ENCODE data around the gene FAM24A. TPM values are rescaled to one million over a fixed set of nuclear protein-coding genes. Genes with fewer than 3 reads are reported as not detected.

The FAM24A gene
- total and polyA plus RNA-seq, 2 experiments from 2014 or later = not detected

DNA sequence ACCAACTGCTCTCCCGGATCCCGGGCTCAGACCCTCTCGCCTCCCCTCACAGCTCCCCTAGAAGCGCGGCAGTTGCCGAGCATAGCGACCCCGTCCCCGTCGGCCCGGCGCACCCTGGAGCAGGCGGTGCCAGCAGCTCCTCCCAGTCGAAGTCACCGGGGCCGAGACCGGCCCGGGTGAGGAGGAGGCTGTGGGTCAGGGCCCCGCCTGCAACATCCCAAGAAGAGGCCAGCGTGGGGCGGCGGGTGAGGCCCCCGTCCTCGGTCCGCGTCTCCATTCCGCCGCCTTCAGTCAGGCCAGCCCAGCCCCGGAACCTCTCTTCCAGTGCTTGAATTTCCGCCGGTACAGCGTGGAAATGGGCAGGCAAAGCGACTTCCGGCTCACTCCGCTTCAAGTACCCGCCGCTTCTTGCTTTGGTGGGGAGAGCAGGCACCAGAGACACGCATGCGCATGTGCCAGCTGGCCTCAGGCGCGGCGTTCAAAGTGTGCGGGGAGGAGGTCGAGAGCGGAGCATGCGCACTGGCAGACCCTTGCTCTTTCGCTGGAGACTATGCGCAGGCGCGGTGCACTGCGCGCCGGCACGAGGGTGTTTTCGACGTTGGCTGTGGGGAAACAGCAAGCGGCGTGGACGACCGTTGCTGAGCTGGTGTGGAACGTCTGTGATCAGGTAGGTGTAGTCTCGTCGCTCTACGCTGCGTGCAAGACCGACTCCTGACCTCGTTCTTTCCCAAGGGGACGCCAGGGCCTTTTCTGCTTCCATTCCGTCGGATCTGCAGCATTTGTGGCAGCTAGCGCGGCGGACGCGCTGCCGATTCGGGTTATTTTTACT, 43.7 kb downstream of the FAM24A start, which contains the start of gene C10orf88:
Gene C10orf88, minus strand, starts transcription at position 326 of the 829 bp plus-strand sequence. Its CDS starts 49 bp downstream, at position 277.
- H3K27ac ChIP-seq (ENCODE audit: low read depth) = no peak within 1 kb of the TSS
- 0 out of 2 replicates have a peak, but pooled peaks cover 2% of the 10 kb centered on the region for H3F3A ChIP-seq (replicated peaks; ENCODE audit: low read depth)
- H3K4me3 ChIP-seq = peak within 1 kb of the TSS; percentile 86
- peaks cover 7% of the 10 kb centered on the region for H3K36me3 Mint-ChIP-seq (ENCODE audit: low read depth)
- H3K9me3 Mint-ChIP-seq = peaks cover 18% of the 10 kb centered on the region; the same call in 2 of the 3 replicates
- TF ChIP-seq JUNB (IDR thresholded peaks at IDR 0.05; ENCODE audit: unreplicated experiment) (no peak), EZH2phosphoT487 (IDR thresholded peaks at IDR 0.05; ENCODE audit: unreplicated experiment) (no peak), ZNF331 (CRISPR knock-in tag; IDR thresholded peaks at IDR 0.05; ENCODE audit: low read depth) (no peak), CREB1 (CRISPR knock-in tag; IDR thresholded peaks at IDR 0.05; ENCODE audit: low read depth) (peak; percentile 71), STAT1 (IDR thresholded peaks at IDR 0.05; ENCODE audit: unreplicated experiment) (no peak), POLR2AphosphoS5 (IDR thresholded peaks at IDR 0.05; ENCODE audit: low read depth) (peak; percentile 57)
- TF ChIP-seq, protein P1, sequence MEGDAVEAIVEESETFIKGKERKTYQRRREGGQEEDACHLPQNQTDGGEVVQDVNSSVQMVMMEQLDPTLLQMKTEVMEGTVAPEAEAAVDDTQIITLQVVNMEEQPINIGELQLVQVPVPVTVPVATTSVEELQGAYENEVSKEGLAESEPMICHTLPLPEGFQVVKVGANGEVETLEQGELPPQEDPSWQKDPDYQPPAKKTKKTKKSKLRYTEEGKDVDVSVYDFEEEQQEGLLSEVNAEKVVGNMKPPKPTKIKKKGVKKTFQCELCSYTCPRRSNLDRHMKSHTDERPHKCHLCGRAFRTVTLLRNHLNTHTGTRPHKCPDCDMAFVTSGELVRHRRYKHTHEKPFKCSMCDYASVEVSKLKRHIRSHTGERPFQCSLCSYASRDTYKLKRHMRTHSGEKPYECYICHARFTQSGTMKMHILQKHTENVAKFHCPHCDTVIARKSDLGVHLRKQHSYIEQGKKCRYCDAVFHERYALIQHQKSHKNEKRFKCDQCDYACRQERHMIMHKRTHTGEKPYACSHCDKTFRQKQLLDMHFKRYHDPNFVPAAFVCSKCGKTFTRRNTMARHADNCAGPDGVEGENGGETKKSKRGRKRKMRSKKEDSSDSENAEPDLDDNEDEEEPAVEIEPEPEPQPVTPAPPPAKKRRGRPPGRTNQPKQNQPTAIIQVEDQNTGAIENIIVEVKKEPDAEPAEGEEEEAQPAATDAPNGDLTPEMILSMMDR (conservative IDR thresholded peaks at IDR 0.05; ENCODE audit: low read depth in 2 of 2) = 0 out of 4 replicates have a peak, but pooled peaks of 1 of the 2 experiments have one; percentile 2
- TF ChIP-seq, protein P2, sequence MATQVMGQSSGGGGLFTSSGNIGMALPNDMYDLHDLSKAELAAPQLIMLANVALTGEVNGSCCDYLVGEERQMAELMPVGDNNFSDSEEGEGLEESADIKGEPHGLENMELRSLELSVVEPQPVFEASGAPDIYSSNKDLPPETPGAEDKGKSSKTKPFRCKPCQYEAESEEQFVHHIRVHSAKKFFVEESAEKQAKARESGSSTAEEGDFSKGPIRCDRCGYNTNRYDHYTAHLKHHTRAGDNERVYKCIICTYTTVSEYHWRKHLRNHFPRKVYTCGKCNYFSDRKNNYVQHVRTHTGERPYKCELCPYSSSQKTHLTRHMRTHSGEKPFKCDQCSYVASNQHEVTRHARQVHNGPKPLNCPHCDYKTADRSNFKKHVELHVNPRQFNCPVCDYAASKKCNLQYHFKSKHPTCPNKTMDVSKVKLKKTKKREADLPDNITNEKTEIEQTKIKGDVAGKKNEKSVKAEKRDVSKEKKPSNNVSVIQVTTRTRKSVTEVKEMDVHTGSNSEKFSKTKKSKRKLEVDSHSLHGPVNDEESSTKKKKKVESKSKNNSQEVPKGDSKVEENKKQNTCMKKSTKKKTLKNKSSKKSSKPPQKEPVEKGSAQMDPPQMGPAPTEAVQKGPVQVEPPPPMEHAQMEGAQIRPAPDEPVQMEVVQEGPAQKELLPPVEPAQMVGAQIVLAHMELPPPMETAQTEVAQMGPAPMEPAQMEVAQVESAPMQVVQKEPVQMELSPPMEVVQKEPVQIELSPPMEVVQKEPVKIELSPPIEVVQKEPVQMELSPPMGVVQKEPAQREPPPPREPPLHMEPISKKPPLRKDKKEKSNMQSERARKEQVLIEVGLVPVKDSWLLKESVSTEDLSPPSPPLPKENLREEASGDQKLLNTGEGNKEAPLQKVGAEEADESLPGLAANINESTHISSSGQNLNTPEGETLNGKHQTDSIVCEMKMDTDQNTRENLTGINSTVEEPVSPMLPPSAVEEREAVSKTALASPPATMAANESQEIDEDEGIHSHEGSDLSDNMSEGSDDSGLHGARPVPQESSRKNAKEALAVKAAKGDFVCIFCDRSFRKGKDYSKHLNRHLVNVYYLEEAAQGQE (IDR thresholded peaks at IDR 0.05; ENCODE audit: unreplicated experiment) = peak; percentile 29
- H3K4me1 ChIP-seq (ENCODE audit: insufficient read depth) = peaks cover 4% of the 10 kb centered on the region; the same call in 1 of the 2 replicates
- H3K27ac Mint-ChIP-seq = no peak within 1 kb of the TSS
- H4K20me1 ChIP-seq (replicated peaks; ENCODE audit: insufficient read depth) = peaks cover 7% of the 10 kb centered on the region; the same call in 1 of the 2 replicates
- H3K36me3 ChIP-seq (ENCODE audit: insufficient read depth) = no peaks in the 10 kb centered on the region; the same call in 1 of the 2 replicates
- no peaks in the 10 kb centered on the region; the same call in 1 of the 2 replicates for H3K79me2 ChIP-seq (replicated peaks; ENCODE audit: insufficient read depth)
- H3K9me2 ChIP-seq (ENCODE audit: insufficient read depth) = peaks cover 12% of the 10 kb centered on the region
- peak; percentile 99 for ATAC-seq
- peaks cover 30% of the 10 kb centered on the region for H3K27me3 ChIP-seq (ENCODE audit: insufficient read depth)
- peak; percentile 98 for DNase-seq (ENCODE audit: low spot score)
- H3K4me1 Mint-ChIP-seq = peaks cover 9% of the 10 kb centered on the region
- H3K27me3 Mint-ChIP-seq (ENCODE audit: insufficient read depth, low read depth, poor library complexity) = peaks cover 34% of the 10 kb centered on the region
- H3K4me3 Mint-ChIP-seq = peak within 1 kb of the TSS; percentile 76
- peak within 1 kb of the TSS; percentile 99 for H2AFZ ChIP-seq
- H3K4me2 ChIP-seq = peak within 1 kb of the TSS; percentile 98

All from GM23338 (cell line).